Right lobe of liver (tissue), 6 donors: ENCODE data around the gene ME1. TPM values are rescaled to one million over a fixed set of nuclear protein-coding genes. Genes with fewer than 3 reads are reported as not detected.

ENCODE experiments used
- ATAC-seq, 4 donors: fragments of 200-7000 bp; cut with Tn5 transposase; one replicate each; pipeline ENCODE4 v1.9.1; 2020; ENCODE audit warnings: mild to moderate bottlenecking in 4 of 4, moderate library complexity in 4 of 4
- DNase-seq, 3 donors: peaks; one replicate each; pipeline ENCODE4 v3.0.0-alpha.2; 2020
- H3K27ac ChIP-seq, 3 donors: fragments of 200-600 bp; one replicate each; pipeline ENCODE4 v1.8.0; 2022
- H3K27me3 ChIP-seq, 2 donors: fragments of 200-600 bp; one replicate each; pipeline ENCODE4 v1.8.0; 2022
- H3K36me3 ChIP-seq, 4 donors: fragments of 200-600 bp; sonication (generic) in 1 of 4; one replicate each; pipeline versions ENCODE4 v1.5.1 to v1.8.0; 2017 to 2022; ENCODE audit warnings: control low read depth in 1 of 4
- H3K4me1 ChIP-seq, 4 donors: fragments of 200-600 bp; sonication (generic) in 1 of 4; one replicate each; pipeline versions ENCODE4 v1.5.1 to v1.8.0; 2017 to 2022; ENCODE audit warnings: control low read depth in 1 of 4
- H3K4me3 ChIP-seq, 3 donors: fragments of 200-600 bp; one replicate each; pipeline ENCODE4 v1.8.0; 2022
- H3K9me3 ChIP-seq, 4 donors: fragments of 200-600 bp; sonication (generic) in 1 of 4; one replicate each; pipeline versions ENCODE4 v1.5.1 to v1.8.0; 2017 to 2022; ENCODE audit warnings: control low read depth in 1 of 4
- CTCF ChIP-seq, 4 donors: fragments of 200-600 bp in 3 of 4; fragments of 450-650 bp in 1 of 4; IDR thresholded peaks; one replicate each; pipeline versions ENCODE4 v1.5.1 to v1.8.0; 2016 to 2022; ENCODE audit warnings: antibody characterized with exemption in 4 of 4, mild to moderate bottlenecking in 2 of 4
- POLR2A ChIP-seq: fragments of 450-650 bp; IDR thresholded peaks from one replicate; pipeline ENCODE4 v1.6.1; 2017; ENCODE audit warnings: antibody characterized with exemption, mild to moderate bottlenecking
- WGBS: methylation state at CpG from one replicate; pipeline ENCODE4 v1.1.6; 2018; ENCODE audit warnings: low coverage, low lambda C conversion rate; ENCODE audit not compliant: insufficient coverage; ENCODE audit errors: missing lambda C conversion rate; 5-methylcytosine and 5-hydroxymethylcytosine counted together
- intact Hi-C, 2 donors: fragments of 100-400 bp; cut with DNase I; formaldehyde crosslinking; loops; one replicate each; pipeline versions ENCODE4 v1.11.2 to v1.14.1; 2022
- total RNA-seq, 6 experiments: library from RNA; depleted of rRNA in 2 of 6; stranded (reverse); fragments of >200 nt in 2 of 6; fragmentation: NEBNext Ultra II Directional in 3 of 6; extraction: Animal tissue kit (Norgen Biotek cat#: 25700) in 3 of 6; gene quantifications; one replicate each; pipeline versions ENCODE4 v1.1.0 to v1.2.4, GENCODE V29; 2016 to 2023
- donor health status: DM: no; HTN: yes; CAD: no.
- donor health status: DM: no; HTN: no; CAD: no.
- donor health status: DM: no; HTN: no; CAD: no.
- donor health status: DM: no; HTN: yes; CAD: no.
- donor health status: DM: no; HTN: yes; CAD: no.

ME1 gene
- total RNA-seq, 6 experiments from 2014 or later = 10.1 to 18.2 (median 13.3) TPM

- no peaks in the 10 kb centered on the region for H3K36me3 ChIP-seq
- H3K9me3 ChIP-seq = no peaks in the 10 kb centered on the region
- no peak overlapping the region for H3K27ac ChIP-seq
- DNase-seq (no peak), ATAC-seq (no peak)
- no peaks in the 10 kb centered on the region for H3K4me1 ChIP-seq
- intact Hi-C loops = loop anchor here (5.0 kb wide), 1 partner anchor 151 kb away; the partner anchor contains the start of genes DOP1A (in 2 of the 2) and UBE3D (in 2 of the 2)
- H3K4me3 ChIP-seq = no peak overlapping the region
- 75% methylated on average over 2 of the region's 3 CpGs for WGBS
- TF ChIP-seq CTCF (IDR thresholded peaks at IDR 0.05) (no peak), POLR2A (no peak)
- no peaks in the 10 kb centered on the region for H3K27me3 ChIP-seq
Observed at GRCh38 chr6:83218646-83219045, 212.2 kb downstream of the ME1 start.

DNA sequence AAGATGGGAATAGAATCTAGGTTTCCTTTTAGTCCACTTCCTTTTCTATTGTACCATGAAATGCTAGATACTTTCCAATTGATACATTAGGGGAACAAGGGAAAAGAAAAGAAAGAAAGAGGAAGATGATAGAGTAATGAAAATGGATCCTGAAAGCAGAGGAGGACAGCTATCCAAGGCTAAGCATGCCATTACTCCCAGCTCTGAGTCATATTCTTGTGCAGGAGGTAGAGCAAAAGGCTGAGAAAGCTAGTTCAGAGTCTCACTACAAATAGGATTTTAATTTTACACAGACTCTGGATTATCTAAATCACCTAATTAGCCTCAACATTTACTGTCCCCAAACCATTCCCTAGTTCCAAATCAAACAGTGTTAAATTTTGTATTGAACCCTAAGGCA is 214.0 kb downstream of the ME1 start:
- no peaks in the 10 kb centered on the region for H3K9me3 ChIP-seq
- H3K27me3 ChIP-seq = no peaks in the 10 kb centered on the region
- intact Hi-C loops = loop anchor here (5.0 kb wide), 1 partner anchor 150 kb away; the partner anchor contains the start of genes DOP1A (in 2 of the 2) and UBE3D (in 2 of the 2)
- DNase-seq = no peak
- H3K4me1 ChIP-seq = no peaks in the 10 kb centered on the region
- H3K36me3 ChIP-seq = no peaks in the 10 kb centered on the region
- H3K4me3 ChIP-seq = no peak overlapping the region
- TF ChIP-seq POLR2A = no peak
- TF ChIP-seq CTCF (IDR thresholded peaks at IDR 0.05) = no peak
- no peak overlapping the region for H3K27ac ChIP-seq
- no peak for ATAC-seq

GRCh38 chr6:83215131-83216047 is 215.5 kb downstream of the ME1 start:
- Histone ChIP-seq H3K27me3 (no peaks in the 10 kb centered on the region), H3K36me3 (no peaks in the 10 kb centered on the region), H3K4me3 (no peak overlapping the region), H3K9me3 (no peaks in the 10 kb centered on the region), H3K4me1 (no peaks in the 10 kb centered on the region), H3K27ac (no peak overlapping the region)
- DNase-seq (peak in 2 of 3 donors; percentile 25 to 57), ATAC-seq (peak; percentile 99 to 100 (median 99))
- WGBS = 26% methylated on average over 7 of the region's 7 CpGs
- intact Hi-C loops = loop anchor here (5.0 kb wide), 1 partner anchor 148 kb away; the partner anchor contains the start of genes DOP1A (in 2 of the 2) and UBE3D (in 2 of the 2)
- no peak for TF ChIP-seq POLR2A
- peak; percentile 71 to 90 (median 85) for TF ChIP-seq CTCF (IDR thresholded peaks at IDR 0.05)

- no peaks in the 10 kb centered on the region for H3K27me3 ChIP-seq
- no peaks in the 10 kb centered on the region for H3K36me3 ChIP-seq
- no peak overlapping the region for H3K27ac ChIP-seq
- TF ChIP-seq POLR2A (no peak), CTCF (IDR thresholded peaks at IDR 0.05) (no peak)
- intact Hi-C loops = no loop called here
- whole genome bisulfite sequencing = 92% methylated on average over 4 of the region's 4 CpGs
- no peak overlapping the region for H3K4me3 ChIP-seq
- H3K4me1 ChIP-seq = no peaks in the 10 kb centered on the region
- no peaks in the 10 kb centered on the region for H3K9me3 ChIP-seq
- no peak for ATAC-seq
- no peak for DNase-seq
Observed at GRCh38 chr6:83202031-83202430, 228.8 kb downstream of the ME1 start.
